ENCODE results near the gene PRUNE2. TPM values are rescaled to one million over a fixed set of nuclear protein-coding genes. Genes with fewer than 3 reads are reported as not detected.

Gene PRUNE2
- total and polyA plus RNA-seq, 2 of the 8 experiments (the other 6 are each of a cell fraction or from before 2014, with no cell fraction given): 5.5 to 13.3 TPM

DNA sequence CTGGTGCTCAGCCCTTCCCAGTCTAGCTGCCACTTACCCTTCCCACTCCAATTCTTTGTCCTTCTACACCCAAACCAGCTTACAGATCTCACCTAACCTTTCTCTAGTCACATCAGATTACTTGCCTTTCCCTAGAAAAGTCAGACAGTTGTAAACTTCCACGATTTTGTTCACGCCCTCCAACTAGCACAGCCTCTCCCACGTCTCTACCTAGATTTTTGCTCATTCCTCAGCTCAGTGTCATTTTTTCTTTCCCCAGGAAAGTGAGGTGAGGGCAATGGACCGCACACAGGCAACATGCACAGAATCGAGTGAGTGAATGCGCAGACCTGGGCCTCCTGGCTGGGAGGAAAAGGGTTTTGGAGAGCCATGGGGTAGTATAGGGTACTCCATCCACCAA, 20.9 kb upstream of the PRUNE2 start:
- no peak overlapping the region for H4K91ac ChIP-seq (replicated peaks; ENCODE audit: insufficient read length, low read length)
- H3K4me3 ChIP-seq (ENCODE audit: extremely low read depth in 1 of 4, insufficient read depth in 2 of 4, low read depth in 3 of 4, low read length in 4 of 4): no peak overlapping the region
- H3K18ac ChIP-seq (ENCODE audit: extremely low read depth, low read length): no peak overlapping the region
- DNase-seq (ENCODE audit: low read depth in 1 of 2, low spot score in 2 of 2): no peak
- no peak overlapping the region for H2AK5ac ChIP-seq (ENCODE audit: low read depth, low read length)
- 0 out of 2 replicates have a peak overlapping the region, but pooled peaks have one; percentile 12 for H2AFZ ChIP-seq (ENCODE audit: low read length)
- H3K27me3 ChIP-seq (replicated peaks in 1 of 4; ENCODE audit: control insufficient read depth in 3 of 4, extremely low read depth in 1 of 4, insufficient read depth in 3 of 4, low read length in 3 of 4): no peaks in the 10 kb centered on the region
- no peak overlapping the region for H2BK15ac ChIP-seq (ENCODE audit: low read length)
- H3K14ac ChIP-seq (ENCODE audit: insufficient read length): no peak overlapping the region
- H3K4me1 ChIP-seq (replicated peaks in 1 of 4; ENCODE audit: control insufficient read depth in 3 of 4, insufficient read depth in 4 of 4, low read length in 3 of 4): no peaks in the 10 kb centered on the region
- FAIRE-seq: no peak
- H4K20me1 ChIP-seq (replicated peaks in 1 of 2; ENCODE audit: control insufficient read depth in 1 of 2, insufficient read depth in 2 of 2, low read length in 2 of 2): no peaks in the 10 kb centered on the region
- H2BK5ac ChIP-seq (ENCODE audit: low read depth, low read length): no peak overlapping the region; the same call in 1 of the 2 replicates
- H4K5ac ChIP-seq (ENCODE audit: insufficient read length, low read depth, low read length): no peak overlapping the region
- H2BK120ac ChIP-seq (replicated peaks; ENCODE audit: low read depth, low read length): no peak overlapping the region
- no peaks in the 10 kb centered on the region; a peak in 1 of 8 replicates for H3K36me3 ChIP-seq (ENCODE audit: control insufficient read depth in 2 of 4, insufficient read depth in 4 of 4, low read length in 3 of 4)
- no peak overlapping the region for H3K4me2 ChIP-seq (ENCODE audit: insufficient read depth in 1 of 2, low read depth in 2 of 2, low read length in 2 of 2)
- H3K56ac ChIP-seq (replicated peaks; ENCODE audit: insufficient read length, low read depth, low read length): no peak overlapping the region
- H4K8ac ChIP-seq (ENCODE audit: extremely low read depth, insufficient read depth, low read length): no peak overlapping the region
- no peak overlapping the region for H3K23ac ChIP-seq (ENCODE audit: insufficient read length)
- no peak overlapping the region for H3K4ac ChIP-seq (replicated peaks; ENCODE audit: insufficient read length, low read depth, low read length)
- ChIA-PET POLR2A (ENCODE audit: partially characterized antibody) (interaction anchor here (1.2 kb wide), 1 partner anchor 22 kb away, joined by 3 read pairs; no protein-coding TSS in a partner anchor), CTCF (ENCODE audit: partially characterized antibody) (interaction anchor here (0.6 to 1.2 kb wide), 2 partner anchors 10 to 49 kb away, joined by 3 to 4 read pairs; no protein-coding TSS in a partner anchor)
- H3K9ac ChIP-seq (replicated peaks in 1 of 4; ENCODE audit: extremely low read depth in 1 of 4, low read depth in 3 of 4, low read length in 3 of 4): no peak overlapping the region
- 93% methylated on average over 6 of the region's 6 CpGs; no CpG with 5 or more reads in 1 of the 2 experiments for WGBS, 2 experiments (ENCODE audit: extremely low coverage in 1 of 2, insufficient coverage in 1 of 2, insufficient read length in 1 of 2, insufficient replicate concordance in 2 of 2, low coverage in 1 of 2, low lambda C conversion rate in 2 of 2, missing lambda C conversion rate in 1 of 2)
- H3K79me2 ChIP-seq (ENCODE audit: control insufficient read depth in 1 of 2, insufficient read depth in 2 of 2, low read length in 2 of 2): no peaks in the 10 kb centered on the region
- H3K9me3 ChIP-seq (ENCODE audit: insufficient read depth in 2 of 2, low read depth in 1 of 2, low read length in 1 of 2): peaks cover 0 to 3% of the 10 kb centered on the region in 2 experiments; a peak in 1 of 4 replicates
- no peaks in the 10 kb centered on the region; the same call in 1 of the 2 replicates for H3K23me2 ChIP-seq (ENCODE audit: low read depth, low read length)
- no peak overlapping the region for H2BK12ac ChIP-seq (ENCODE audit: low read depth, low read length)
- H2BK20ac ChIP-seq (ENCODE audit: low read length): no peak overlapping the region
- no peaks in the 10 kb centered on the region for H3K79me1 ChIP-seq (ENCODE audit: low read depth, low read length)
- no peak overlapping the region for H3K27ac ChIP-seq (ENCODE audit: low read depth, low read length)
- TF ChIP-seq BRCA1 (IDR thresholded peaks at IDR 0.05; ENCODE audit: low read depth, low read length) (no peak), CREB1 (IDR thresholded peaks at IDR 0.05) (no peak), SP2 (IDR thresholded peaks at IDR 0.05; ENCODE audit: low read length) (no peak), CBX5 (IDR thresholded peaks at IDR 0.05; ENCODE audit: low read depth, low read length) (no peak), FOSL1 (IDR thresholded peaks at IDR 0.05; ENCODE audit: insufficient read depth, low read depth, low read length) (no peak)
- TF ChIP-seq, protein P1, sequence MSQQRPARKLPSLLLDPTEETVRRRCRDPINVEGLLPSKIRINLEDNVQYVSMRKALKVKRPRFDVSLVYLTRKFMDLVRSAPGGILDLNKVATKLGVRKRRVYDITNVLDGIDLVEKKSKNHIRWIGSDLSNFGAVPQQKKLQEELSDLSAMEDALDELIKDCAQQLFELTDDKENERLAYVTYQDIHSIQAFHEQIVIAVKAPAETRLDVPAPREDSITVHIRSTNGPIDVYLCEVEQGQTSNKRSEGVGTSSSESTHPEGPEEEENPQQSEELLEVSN (IDR thresholded peaks at IDR 0.05): no peak
- TF ChIP-seq, protein P2, sequence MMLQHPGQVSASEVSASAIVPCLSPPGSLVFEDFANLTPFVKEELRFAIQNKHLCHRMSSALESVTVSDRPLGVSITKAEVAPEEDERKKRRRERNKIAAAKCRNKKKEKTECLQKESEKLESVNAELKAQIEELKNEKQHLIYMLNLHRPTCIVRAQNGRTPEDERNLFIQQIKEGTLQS (IDR thresholded peaks at IDR 0.05; ENCODE audit: insufficient read depth, low read depth, low read length): no peak
- TF ChIP-seq, protein P3, sequence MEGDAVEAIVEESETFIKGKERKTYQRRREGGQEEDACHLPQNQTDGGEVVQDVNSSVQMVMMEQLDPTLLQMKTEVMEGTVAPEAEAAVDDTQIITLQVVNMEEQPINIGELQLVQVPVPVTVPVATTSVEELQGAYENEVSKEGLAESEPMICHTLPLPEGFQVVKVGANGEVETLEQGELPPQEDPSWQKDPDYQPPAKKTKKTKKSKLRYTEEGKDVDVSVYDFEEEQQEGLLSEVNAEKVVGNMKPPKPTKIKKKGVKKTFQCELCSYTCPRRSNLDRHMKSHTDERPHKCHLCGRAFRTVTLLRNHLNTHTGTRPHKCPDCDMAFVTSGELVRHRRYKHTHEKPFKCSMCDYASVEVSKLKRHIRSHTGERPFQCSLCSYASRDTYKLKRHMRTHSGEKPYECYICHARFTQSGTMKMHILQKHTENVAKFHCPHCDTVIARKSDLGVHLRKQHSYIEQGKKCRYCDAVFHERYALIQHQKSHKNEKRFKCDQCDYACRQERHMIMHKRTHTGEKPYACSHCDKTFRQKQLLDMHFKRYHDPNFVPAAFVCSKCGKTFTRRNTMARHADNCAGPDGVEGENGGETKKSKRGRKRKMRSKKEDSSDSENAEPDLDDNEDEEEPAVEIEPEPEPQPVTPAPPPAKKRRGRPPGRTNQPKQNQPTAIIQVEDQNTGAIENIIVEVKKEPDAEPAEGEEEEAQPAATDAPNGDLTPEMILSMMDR (IDR thresholded peaks at IDR 0.05; ENCODE audit: control extremely low read depth in 1 of 3, insufficient read depth in 1 of 3, low read depth in 1 of 3, low read length in 3 of 3): no peak

Data from H1 (cell line).